ENCODE data around the gene KDM4C.

Gene KDM4C

GRCh38 chr9:6986141-6986815 lies 228.5 kb downstream of the KDM4C start:
- H3K9me3 ChIP-seq (ENCODE audit: control insufficient read depth in 5 of 5, low read length in 5 of 5) = no peaks in the 10 kb centered on the region
- H3K27ac ChIP-seq (ENCODE audit: low read depth, low read length) = no peak overlapping the region
- H3K9ac ChIP-seq (ENCODE audit: low read length in 5 of 5) = no peak overlapping the region
- no peaks in the 10 kb centered on the region for H3K27me3 ChIP-seq (ENCODE audit: control insufficient read depth in 5 of 5, insufficient read depth in 4 of 5, low read length in 5 of 5)
- no peak overlapping the region for H3K4me3 ChIP-seq (ENCODE audit: low read depth in 1 of 5, low read length in 5 of 5)
- H3K36me3 ChIP-seq (ENCODE audit: control insufficient read depth in 5 of 5, insufficient read depth in 5 of 5, low read length in 5 of 5) = peaks cover 34 to 69% (median 49%) of the 10 kb centered on the region in 5 donors
- no peaks in the 10 kb centered on the region for H3K4me1 ChIP-seq (ENCODE audit: control insufficient read depth in 5 of 5, insufficient read depth in 5 of 5, low read length in 5 of 5)

DNA sequence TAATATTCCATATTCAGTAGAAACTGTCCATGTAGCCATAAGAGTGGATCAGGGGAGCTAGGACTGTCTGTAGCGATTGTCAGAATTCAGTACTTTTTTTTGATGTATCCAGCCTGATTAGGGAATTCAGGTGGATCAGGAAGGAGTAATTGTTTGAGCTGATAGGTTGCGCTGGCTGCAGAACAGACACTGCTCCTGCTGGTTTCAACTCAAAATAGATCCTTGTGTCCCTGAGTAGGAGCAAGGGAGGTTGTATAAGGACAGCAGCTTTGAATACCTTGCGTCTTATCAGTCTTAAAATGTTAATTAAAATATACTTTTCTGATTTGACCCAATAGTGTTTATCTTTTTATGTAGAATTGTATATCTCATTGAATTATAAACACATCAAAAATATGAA lies 229.6 kb downstream of the KDM4C start:
- H3K27me3 ChIP-seq (ENCODE audit: control insufficient read depth in 5 of 5, insufficient read depth in 4 of 5, low read length in 5 of 5) = no peaks in the 10 kb centered on the region
- H3K27ac ChIP-seq (ENCODE audit: low read depth, low read length) = no peak overlapping the region
- peaks cover 34 to 72% (median 52%) of the 10 kb centered on the region in 5 donors for H3K36me3 ChIP-seq (ENCODE audit: control insufficient read depth in 5 of 5, insufficient read depth in 5 of 5, low read length in 5 of 5)
- no peak overlapping the region for H3K4me3 ChIP-seq (ENCODE audit: low read depth in 1 of 5, low read length in 5 of 5)
- no peaks in the 10 kb centered on the region for H3K4me1 ChIP-seq (ENCODE audit: control insufficient read depth in 5 of 5, insufficient read depth in 5 of 5, low read length in 5 of 5)
- no peak overlapping the region for H3K9ac ChIP-seq (ENCODE audit: low read length in 5 of 5)
- no peaks in the 10 kb centered on the region for H3K9me3 ChIP-seq (ENCODE audit: control insufficient read depth in 5 of 5, low read length in 5 of 5)

DNA sequence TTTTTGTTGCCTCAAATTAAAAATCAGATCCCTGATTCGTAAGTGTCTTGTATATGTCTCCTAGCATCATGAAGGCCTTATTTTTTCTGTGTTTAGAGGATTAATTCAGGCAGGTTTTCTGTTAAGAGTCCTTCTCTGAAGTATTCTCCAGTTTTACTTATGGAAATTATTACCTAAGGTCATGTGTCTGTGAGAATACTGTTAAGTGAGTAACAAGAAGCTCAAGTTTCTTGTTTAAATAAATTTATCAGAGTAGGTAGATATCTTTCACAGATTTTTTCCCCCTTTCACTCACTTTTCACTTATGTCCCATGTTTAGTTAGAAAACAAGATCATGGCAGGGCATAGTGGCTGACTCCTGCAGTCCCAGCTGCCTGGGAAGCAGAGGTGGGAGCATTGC lies 233.6 kb downstream of the KDM4C start:
- H3K9me3 ChIP-seq (ENCODE audit: control insufficient read depth in 5 of 5, low read length in 5 of 5) = no peaks in the 10 kb centered on the region
- no peaks in the 10 kb centered on the region for H3K4me1 ChIP-seq (ENCODE audit: control insufficient read depth in 5 of 5, insufficient read depth in 5 of 5, low read length in 5 of 5)
- no peak overlapping the region for H3K9ac ChIP-seq (ENCODE audit: low read length in 5 of 5)
- H3K27me3 ChIP-seq (ENCODE audit: control insufficient read depth in 5 of 5, insufficient read depth in 4 of 5, low read length in 5 of 5) = no peaks in the 10 kb centered on the region
- H3K4me3 ChIP-seq (ENCODE audit: low read depth in 1 of 5, low read length in 5 of 5) = no peak overlapping the region
- no peak overlapping the region for H3K27ac ChIP-seq (ENCODE audit: low read depth, low read length)
- H3K36me3 ChIP-seq (ENCODE audit: control insufficient read depth in 5 of 5, insufficient read depth in 5 of 5, low read length in 5 of 5) = peaks cover 31 to 67% (median 44%) of the 10 kb centered on the region in 5 donors

- Histone ChIP-seq H3K4me1 (ENCODE audit: control insufficient read depth in 5 of 5, insufficient read depth in 5 of 5, low read length in 5 of 5) (no peaks in the 10 kb centered on the region), H3K9ac (ENCODE audit: low read length in 5 of 5) (no peak overlapping the region), H3K27ac (ENCODE audit: low read depth, low read length) (no peak overlapping the region), H3K4me3 (ENCODE audit: low read depth in 1 of 5, low read length in 5 of 5) (no peak overlapping the region), H3K36me3 (ENCODE audit: control insufficient read depth in 5 of 5, insufficient read depth in 5 of 5, low read length in 5 of 5) (peaks cover 17 to 45% (median 30%) of the 10 kb centered on the region in 5 donors), H3K27me3 (ENCODE audit: control insufficient read depth in 5 of 5, insufficient read depth in 4 of 5, low read length in 5 of 5) (no peaks in the 10 kb centered on the region), H3K9me3 (ENCODE audit: control insufficient read depth in 5 of 5, low read length in 5 of 5) (no peaks in the 10 kb centered on the region)
Observed at GRCh38 chr9:6996061-6996854, 238.5 kb downstream of the KDM4C start.

DNA sequence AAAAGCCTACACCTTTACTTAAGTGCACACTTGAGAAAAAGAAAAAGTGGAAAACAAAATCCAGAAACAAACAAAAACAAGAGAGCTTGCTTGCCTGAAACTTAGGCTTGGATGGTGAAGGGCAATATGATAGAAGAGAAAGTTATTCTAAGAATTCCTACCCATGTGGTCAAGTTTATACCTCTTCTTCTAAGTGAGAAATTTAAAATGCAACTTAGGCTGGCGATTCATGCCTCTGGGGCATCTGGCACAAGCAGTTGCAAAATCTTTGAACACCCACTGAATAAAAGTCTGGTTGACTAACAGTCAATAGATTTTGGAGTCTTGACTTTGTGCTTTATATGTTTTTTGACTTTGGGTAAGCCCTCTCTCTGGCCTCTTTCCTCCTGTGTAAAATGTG lies 239.6 kb downstream of the KDM4C start:
- Histone ChIP-seq H3K27ac (ENCODE audit: low read depth, low read length) (no peak overlapping the region), H3K9me3 (ENCODE audit: control insufficient read depth in 5 of 5, low read length in 5 of 5) (no peaks in the 10 kb centered on the region), H3K4me1 (ENCODE audit: control insufficient read depth in 5 of 5, insufficient read depth in 5 of 5, low read length in 5 of 5) (no peaks in the 10 kb centered on the region), H3K27me3 (ENCODE audit: control insufficient read depth in 5 of 5, insufficient read depth in 4 of 5, low read length in 5 of 5) (no peaks in the 10 kb centered on the region), H3K4me3 (ENCODE audit: low read depth in 1 of 5, low read length in 5 of 5) (no peak overlapping the region), H3K9ac (ENCODE audit: low read length in 5 of 5) (no peak overlapping the region), H3K36me3 (ENCODE audit: control insufficient read depth in 5 of 5, insufficient read depth in 5 of 5, low read length in 5 of 5) (peaks cover 17 to 39% (median 26%) of the 10 kb centered on the region in 5 donors)

- H3K9ac ChIP-seq (ENCODE audit: low read length in 5 of 5) = no peak overlapping the region
- H3K36me3 ChIP-seq (ENCODE audit: control insufficient read depth in 5 of 5, insufficient read depth in 5 of 5, low read length in 5 of 5) = peaks cover 16 to 29% (median 17%) of the 10 kb centered on the region in 5 donors
- H3K27me3 ChIP-seq (ENCODE audit: control insufficient read depth in 5 of 5, insufficient read depth in 4 of 5, low read length in 5 of 5) = no peaks in the 10 kb centered on the region
- H3K4me1 ChIP-seq (ENCODE audit: control insufficient read depth in 5 of 5, insufficient read depth in 5 of 5, low read length in 5 of 5) = no peaks in the 10 kb centered on the region
- no peak overlapping the region for H3K27ac ChIP-seq (ENCODE audit: low read depth, low read length)
- no peaks in the 10 kb centered on the region for H3K9me3 ChIP-seq (ENCODE audit: control insufficient read depth in 5 of 5, low read length in 5 of 5)
- H3K4me3 ChIP-seq (ENCODE audit: low read depth in 1 of 5, low read length in 5 of 5) = no peak overlapping the region
Observed at GRCh38 chr9:6999794-7000193, 242.0 kb downstream of the KDM4C start.

DNA sequence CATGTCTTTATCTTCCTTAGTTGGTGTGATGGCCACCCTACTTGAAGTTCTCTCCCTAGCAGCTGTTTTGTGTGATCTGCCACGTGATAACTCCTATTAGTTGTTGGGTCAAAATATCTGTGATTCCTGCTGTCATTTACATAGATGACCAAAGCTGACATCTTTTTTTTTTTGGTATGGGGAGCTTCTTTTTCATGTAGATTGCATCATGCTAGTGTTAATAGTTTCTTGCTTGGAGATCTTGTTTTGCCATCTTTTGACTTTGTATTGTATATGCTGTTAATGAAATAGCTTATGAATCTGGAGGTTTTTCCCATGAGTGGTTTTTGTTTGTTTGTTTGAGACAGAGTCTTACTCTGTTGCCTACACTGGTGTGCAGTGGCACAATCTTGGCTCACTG lies 243.8 kb downstream of the KDM4C start:
- Histone ChIP-seq H3K27me3 (ENCODE audit: control insufficient read depth in 5 of 5, insufficient read depth in 4 of 5, low read length in 5 of 5) (no peaks in the 10 kb centered on the region), H3K9me3 (ENCODE audit: control insufficient read depth in 5 of 5, low read length in 5 of 5) (no peaks in the 10 kb centered on the region), H3K27ac (ENCODE audit: low read depth, low read length) (no peak overlapping the region), H3K4me1 (ENCODE audit: control insufficient read depth in 5 of 5, insufficient read depth in 5 of 5, low read length in 5 of 5) (no peaks in the 10 kb centered on the region), H3K36me3 (ENCODE audit: control insufficient read depth in 5 of 5, insufficient read depth in 5 of 5, low read length in 5 of 5) (peaks cover 2 to 17% (median 6%) of the 10 kb centered on the region in 5 donors), H3K9ac (ENCODE audit: low read length in 5 of 5) (no peak overlapping the region), H3K4me3 (ENCODE audit: low read depth in 1 of 5, low read length in 5 of 5) (no peak overlapping the region)

DNA sequence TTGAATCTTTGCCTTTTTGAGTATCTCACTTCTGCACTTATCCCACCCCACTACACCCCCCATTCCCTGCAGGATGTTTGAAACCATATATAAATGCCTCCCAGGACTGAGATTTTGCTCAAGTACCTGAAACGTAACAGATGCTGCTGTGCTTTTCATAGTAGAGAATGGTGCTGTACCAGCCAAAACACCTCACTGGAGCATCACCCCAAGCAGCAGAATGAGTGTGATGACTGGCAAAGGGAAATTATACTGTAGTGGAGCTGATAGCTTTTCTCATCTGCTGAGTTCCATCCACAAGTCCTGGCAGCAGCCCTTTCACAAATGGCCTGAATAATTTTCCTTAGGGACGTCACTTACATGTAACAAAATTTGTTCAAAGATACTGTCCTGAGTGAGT lies 246.1 kb downstream of the KDM4C start:
- Histone ChIP-seq H3K36me3 (ENCODE audit: control insufficient read depth in 5 of 5, insufficient read depth in 5 of 5, low read length in 5 of 5) (peaks cover 0 to 22% (median 15%) of the 10 kb centered on the region in 5 donors), H3K27me3 (ENCODE audit: control insufficient read depth in 5 of 5, insufficient read depth in 4 of 5, low read length in 5 of 5) (no peaks in the 10 kb centered on the region), H3K9ac (ENCODE audit: low read length in 5 of 5) (no peak overlapping the region), H3K4me1 (ENCODE audit: control insufficient read depth in 5 of 5, insufficient read depth in 5 of 5, low read length in 5 of 5) (peaks cover 0 to 5% (median 0%) of the 10 kb centered on the region in 5 donors), H3K9me3 (ENCODE audit: control insufficient read depth in 5 of 5, low read length in 5 of 5) (peaks cover 0 to 3% (median 0%) of the 10 kb centered on the region in 5 donors), H3K4me3 (ENCODE audit: low read depth in 1 of 5, low read length in 5 of 5) (no peak overlapping the region), H3K27ac (ENCODE audit: low read depth, low read length) (no peak overlapping the region)

- H3K36me3 ChIP-seq (ENCODE audit: control insufficient read depth in 5 of 5, insufficient read depth in 5 of 5, low read length in 5 of 5) = peaks cover 4 to 25% (median 21%) of the 10 kb centered on the region in 5 donors
- H3K27me3 ChIP-seq (ENCODE audit: control insufficient read depth in 5 of 5, insufficient read depth in 4 of 5, low read length in 5 of 5) = no peaks in the 10 kb centered on the region
- no peak overlapping the region for H3K4me3 ChIP-seq (ENCODE audit: low read depth in 1 of 5, low read length in 5 of 5)
- no peak overlapping the region for H3K9ac ChIP-seq (ENCODE audit: low read length in 5 of 5)
- H3K27ac ChIP-seq (ENCODE audit: low read depth, low read length) = no peak overlapping the region
- H3K9me3 ChIP-seq (ENCODE audit: control insufficient read depth in 5 of 5, low read length in 5 of 5) = peaks cover 0 to 3% (median 0%) of the 10 kb centered on the region in 5 donors
- peaks cover 0 to 5% (median 2%) of the 10 kb centered on the region in 5 donors for H3K4me1 ChIP-seq (ENCODE audit: control insufficient read depth in 5 of 5, insufficient read depth in 5 of 5, low read length in 5 of 5)
Observed at GRCh38 chr9:7006417-7006816, 248.6 kb downstream of the KDM4C start.

DNA sequence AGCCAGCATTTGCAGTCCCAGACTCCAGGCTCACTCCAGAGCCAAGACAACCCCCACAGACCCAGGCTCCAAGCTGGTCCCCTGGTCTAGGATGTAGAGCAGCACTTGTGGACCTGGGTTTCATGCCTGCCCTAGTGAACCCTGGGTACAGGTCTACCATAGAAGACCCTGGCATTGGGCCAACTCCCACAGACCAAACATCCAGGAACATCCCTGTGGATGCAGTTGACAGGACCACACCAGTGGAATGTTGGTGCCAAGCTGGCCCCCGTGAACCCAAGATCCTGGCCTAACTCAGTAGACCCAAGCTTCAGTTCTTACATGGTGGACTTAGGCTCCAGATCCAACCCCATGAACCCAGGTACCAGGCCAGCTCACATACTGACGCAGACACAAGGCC lies 250.6 kb downstream of the KDM4C start:
- Histone ChIP-seq H3K9ac (ENCODE audit: low read length in 5 of 5) (no peak overlapping the region), H3K4me3 (ENCODE audit: low read depth in 1 of 5, low read length in 5 of 5) (no peak overlapping the region), H3K36me3 (ENCODE audit: control insufficient read depth in 5 of 5, insufficient read depth in 5 of 5, low read length in 5 of 5) (peaks cover 18 to 34% (median 26%) of the 10 kb centered on the region in 5 donors)

More for the DNA sequence above, 250.6 kb downstream of the KDM4C start:
- Histone ChIP-seq H3K9me3 (ENCODE audit: control insufficient read depth in 5 of 5, low read length in 5 of 5) (peaks cover 0 to 3% (median 0%) of the 10 kb centered on the region in 5 donors), H3K27me3 (ENCODE audit: control insufficient read depth in 5 of 5, insufficient read depth in 4 of 5, low read length in 5 of 5) (no peaks in the 10 kb centered on the region), H3K4me1 (ENCODE audit: control insufficient read depth in 5 of 5, insufficient read depth in 5 of 5, low read length in 5 of 5) (peaks cover 0 to 5% (median 2%) of the 10 kb centered on the region in 5 donors), H3K27ac (ENCODE audit: low read depth, low read length) (no peak overlapping the region)
